ENCODE data around the gene JMJD8.

The JMJD8 gene

GRCh38 chr16:679814-680624 lies 4.1 kb downstream of the JMJD8 start, which contains the start of gene STUB1:
STUB1 (plus strand) TSS chr16:680410; CDS start chr16:680526, 116 bp downstream.
- Mint-ChIP-seq H3K27ac (peak within 1 kb of the TSS; percentile 80), H3K4me3 (peak within 1 kb of the TSS; percentile 73), H3K9me3 (no peaks in the 10 kb centered on the region), H3K4me1 (peaks cover 47% of the 10 kb centered on the region), H3K36me3 (peaks cover 38% of the 10 kb centered on the region)
- peak; percentile 89 to 95 for DNase-seq (ENCODE audit: low spot score in 2 of 2)
- peak; percentile 61 for ATAC-seq

GRCh38 chr16:678858-679813 lies 5.0 kb downstream of the JMJD8 start:
- Mint-ChIP-seq H3K4me1 (peaks cover 45% of the 10 kb centered on the region), H3K4me3 (peak overlapping the region; percentile 73)

GRCh38 chr16:678209-678857 lies 5.8 kb downstream of the JMJD8 start:
- Mint-ChIP-seq H3K9me3 (no peaks in the 10 kb centered on the region), H3K27ac (peak overlapping the region; percentile 76), H3K36me3 (peaks cover 27% of the 10 kb centered on the region), H3K4me3 (peak overlapping the region; percentile 73), H3K4me1 (peaks cover 43% of the 10 kb centered on the region)
- ATAC-seq, result no peak
- no peak for DNase-seq (ENCODE audit: low spot score in 2 of 2)

More at GRCh38 chr16:678858-679813, 5.0 kb downstream of the JMJD8 start:
- Mint-ChIP-seq H3K36me3 (peaks cover 30% of the 10 kb centered on the region), H3K27ac (peak overlapping the region; percentile 76), H3K9me3 (no peaks in the 10 kb centered on the region)
- ATAC-seq (peak; percentile 29), DNase-seq (ENCODE audit: low spot score in 2 of 2) (peak; percentile 55 to 82)

- H3K4me3 Mint-ChIP-seq, result no peak overlapping the region
- H3K36me3 Mint-ChIP-seq, result peaks cover 26% of the 10 kb centered on the region
- DNase-seq (ENCODE audit: low spot score in 2 of 2) (no peak), ATAC-seq (no peak)
- no peaks in the 10 kb centered on the region for H3K9me3 Mint-ChIP-seq
- peaks cover 36% of the 10 kb centered on the region for H3K4me1 Mint-ChIP-seq
- no peak overlapping the region for H3K27ac Mint-ChIP-seq
Measured at GRCh38 chr16:677316-678190, 6.6 kb downstream of the JMJD8 start.

- Mint-ChIP-seq H3K4me1 (peaks cover 29% of the 10 kb centered on the region), H3K27ac (no peak overlapping the region), H3K36me3 (peaks cover 20% of the 10 kb centered on the region), H3K4me3 (no peak overlapping the region), H3K9me3 (no peaks in the 10 kb centered on the region)
- no peak for DNase-seq (ENCODE audit: low spot score in 2 of 2)
- no peak for ATAC-seq
Measured at GRCh38 chr16:676913-677312, 7.2 kb downstream of the JMJD8 start.

- no peak for DNase-seq (ENCODE audit: low spot score in 2 of 2)
- ATAC-seq, result no peak
- Mint-ChIP-seq H3K36me3 (peaks cover 16% of the 10 kb centered on the region), H3K4me3 (no peak overlapping the region), H3K9me3 (no peaks in the 10 kb centered on the region), H3K4me1 (peaks cover 25% of the 10 kb centered on the region), H3K27ac (no peak overlapping the region)
Measured at GRCh38 chr16:676565-676902, 7.6 kb downstream of the JMJD8 start.

- no peak for DNase-seq (ENCODE audit: low spot score in 2 of 2)
Measured at GRCh38 chr16:675884-676564, 8.1 kb downstream of the JMJD8 start.

GRCh38 chr16:674968-675883 lies 8.9 kb downstream of the JMJD8 start, which contains the start of gene RHBDL1:
RHBDL1 (plus strand) TSS chr16:675671; CDS start chr16:675791, 120 bp downstream.
- no peak for ATAC-seq
- H3K4me3 Mint-ChIP-seq, result peak within 1 kb of the TSS; percentile 38
- no peak for DNase-seq (ENCODE audit: low spot score in 2 of 2)
- H3K9me3 Mint-ChIP-seq, result no peaks in the 10 kb centered on the region
- peaks cover 18% of the 10 kb centered on the region for H3K4me1 Mint-ChIP-seq
- H3K36me3 Mint-ChIP-seq, result peaks cover 19% of the 10 kb centered on the region
- H3K27ac Mint-ChIP-seq, result no peak within 1 kb of the TSS

More at GRCh38 chr16:675884-676564, 8.1 kb downstream of the JMJD8 start:
- Mint-ChIP-seq H3K36me3 (peaks cover 14% of the 10 kb centered on the region), H3K4me1 (peaks cover 20% of the 10 kb centered on the region), H3K4me3 (no peak overlapping the region), H3K27ac (no peak overlapping the region), H3K9me3 (no peaks in the 10 kb centered on the region)
- ATAC-seq, result no peak

- Mint-ChIP-seq H3K27ac (no peak overlapping the region), H3K9me3 (no peaks in the 10 kb centered on the region), H3K36me3 (peaks cover 25% of the 10 kb centered on the region), H3K4me3 (peak overlapping the region; percentile 38), H3K4me1 (peaks cover 14% of the 10 kb centered on the region)
- no peak for ATAC-seq
- DNase-seq (ENCODE audit: low spot score in 2 of 2), result no peak
Measured at GRCh38 chr16:674214-674881, 9.8 kb downstream of the JMJD8 start.

- H3K9me3 Mint-ChIP-seq, result no peaks in the 10 kb centered on the region
- H3K36me3 Mint-ChIP-seq, result peaks cover 25% of the 10 kb centered on the region
- no peak overlapping the region for H3K4me3 Mint-ChIP-seq
- no peak for ATAC-seq
- no peak overlapping the region for H3K27ac Mint-ChIP-seq
- H3K4me1 Mint-ChIP-seq, result peaks cover 8% of the 10 kb centered on the region
- DNase-seq (ENCODE audit: low spot score in 2 of 2), result no peak
Measured at GRCh38 chr16:673399-673991, 10.6 kb downstream of the JMJD8 start.

GRCh38 chr16:672851-673250 lies 11.3 kb downstream of the JMJD8 start:
- Mint-ChIP-seq H3K27ac (no peak overlapping the region), H3K4me3 (no peak overlapping the region), H3K9me3 (no peaks in the 10 kb centered on the region), H3K4me1 (peaks cover 8% of the 10 kb centered on the region), H3K36me3 (peaks cover 25% of the 10 kb centered on the region)
- ATAC-seq (no peak), DNase-seq (ENCODE audit: low spot score in 2 of 2) (no peak)

GRCh38 chr16:672371-672770 lies 11.8 kb downstream of the JMJD8 start:
- ATAC-seq, result no peak
- DNase-seq (ENCODE audit: low spot score in 2 of 2), result no peak
- H3K27ac Mint-ChIP-seq, result no peak overlapping the region

More at GRCh38 chr16:672371-672770, 11.8 kb downstream of the JMJD8 start:
- Mint-ChIP-seq H3K4me1 (peaks cover 8% of the 10 kb centered on the region), H3K9me3 (no peaks in the 10 kb centered on the region), H3K36me3 (peaks cover 25% of the 10 kb centered on the region), H3K4me3 (no peak overlapping the region)

Data from stimulated activated effector memory CD8-positive, alpha-beta T cell treated with anti-CD3 and anti-CD28 coated beads, Interleukin-12 subunit alpha, Interleukin-12 subunit beta, amount 100 ng/mL, for 72 hours (primary cell).